ENCODE measurements around the gene SDSL.

SDSL gene

GRCh38 chr12:113449299-113449698 lies 27.1 kb downstream of the SDSL start:
- no peak for DNase-seq (ENCODE audit: low read depth)

GRCh38 chr12:113449839-113450238 lies 27.7 kb downstream of the SDSL start:
- DNase-seq (ENCODE audit: low read depth): no peak

- no peak for DNase-seq (ENCODE audit: low read depth)
Measured at GRCh38 chr12:113452458-113452857, 30.3 kb downstream of the SDSL start.

GRCh38 chr12:113453330-113453729 lies 31.1 kb downstream of the SDSL start:
- no peak for DNase-seq (ENCODE audit: low read depth)

GRCh38 chr12:113456199-113456598 lies 34.0 kb downstream of the SDSL start:
- DNase-seq (ENCODE audit: low read depth): no peak

GRCh38 chr12:113456761-113457160 lies 34.6 kb downstream of the SDSL start:
- DNase-seq (ENCODE audit: low read depth): no peak

GRCh38 chr12:113457185-113457584 lies 35.0 kb downstream of the SDSL start:
- no peak for DNase-seq (ENCODE audit: low read depth)

GRCh38 chr12:113457710-113458109 lies 35.5 kb downstream of the SDSL start:
- DNase-seq (ENCODE audit: low read depth): no peak

- no peak for DNase-seq (ENCODE audit: low read depth)
Measured at GRCh38 chr12:113459981-113460380, 37.8 kb downstream of the SDSL start.

- DNase-seq (ENCODE audit: low read depth): no peak
Measured at GRCh38 chr12:113461666-113462065, 39.5 kb downstream of the SDSL start.

GRCh38 chr12:113462117-113462774 lies 40.1 kb downstream of the SDSL start:
- peak; percentile 47 for DNase-seq (ENCODE audit: low read depth)

GRCh38 chr12:113462998-113463745 lies 41.0 kb downstream of the SDSL start:
- no peak for DNase-seq (ENCODE audit: low read depth)

GRCh38 chr12:113463746-113464451 lies 41.7 kb downstream of the SDSL start:
- no peak for DNase-seq (ENCODE audit: low read depth)

- DNase-seq (ENCODE audit: low read depth): no peak
Measured at GRCh38 chr12:113464452-113464775, 42.2 kb downstream of the SDSL start.

GRCh38 chr12:113464852-113465719 lies 42.9 kb downstream of the SDSL start:
- DNase-seq (ENCODE audit: low read depth): no peak

- no peak for DNase-seq (ENCODE audit: low read depth)
Measured at GRCh38 chr12:113465808-113466453, 43.8 kb downstream of the SDSL start.

GRCh38 chr12:113466454-113467141 lies 44.4 kb downstream of the SDSL start:
- no peak for DNase-seq (ENCODE audit: low read depth)

- DNase-seq (ENCODE audit: low read depth): no peak
Measured at GRCh38 chr12:113467142-113467501, 44.9 kb downstream of the SDSL start.

GRCh38 chr12:113467502-113468364 lies 45.6 kb downstream of the SDSL start:
- no peak for DNase-seq (ENCODE audit: low read depth)

Measured in GM04504 (cell line).